Kidney (tissue), 14 donors: ENCODE results near the gene RUNX1. TPM values are rescaled to one million over a fixed set of nuclear protein-coding genes. Genes with fewer than 3 reads are reported as not detected.

Source experiments
- DNase-seq, 5 donors: peaks; one replicate each; pipeline ENCODE4 v3.0.0-alpha.2; 2013 to 2020
- FAIRE-seq: peaks from 2 replicates; lab custom pipeline; 2012; peaks lifted over from hg19 to GRCh38; lab: Jason Lieb, UNC
- H3K27ac ChIP-seq, 2 donors: one replicate each; pipeline ENCODE4 v1.7.0; 2013; ENCODE audit warnings: low read depth in 2 of 2, low read length in 2 of 2, inconsistent platforms in 1 of 2
- H3K27me3 ChIP-seq: one replicate; pipeline ENCODE4 v1.7.1; 2013; ENCODE audit warnings: low read length, inconsistent platforms; ENCODE audit not compliant: control insufficient read depth, insufficient read depth
- H3K36me3 ChIP-seq, 3 donors: one replicate each; pipeline versions ENCODE4 v1.7.0 to v1.7.1; 2013; ENCODE audit warnings: low read length in 3 of 3, control low read depth in 1 of 3, inconsistent platforms in 1 of 3; ENCODE audit not compliant: insufficient read depth in 3 of 3, control insufficient read depth in 2 of 3
- H3K4me1 ChIP-seq, 3 donors: one replicate each; pipeline versions ENCODE4 v1.7.0 to v1.7.1; 2013; ENCODE audit warnings: low read length in 3 of 3, inconsistent platforms in 1 of 3, low read depth in 1 of 3; ENCODE audit not compliant: control insufficient read depth in 2 of 3, insufficient read depth in 2 of 3
- H3K4me3 ChIP-seq, 3 donors: one replicate each; pipeline versions ENCODE4 v1.7.0 to v1.8.1; 2013; ENCODE audit warnings: low read length in 3 of 3, control low read depth in 1 of 3, inconsistent platforms in 1 of 3
- H3K9ac ChIP-seq, 3 donors: one replicate each; pipeline versions ENCODE4 v1.7.0 to v1.7.1; 2013; ENCODE audit warnings: low read length in 3 of 3, control low read depth in 1 of 3, inconsistent platforms in 1 of 3
- H3K9me3 ChIP-seq, 3 donors: one replicate each; pipeline versions ENCODE4 v1.7.0 to v1.7.1; 2013; ENCODE audit warnings: low read length in 3 of 3, control low read depth in 1 of 3, inconsistent platforms in 1 of 3; ENCODE audit not compliant: control insufficient read depth in 2 of 3, insufficient read depth in 1 of 3
- intact Hi-C: fragments of 100-400 bp; cut with DNase I; formaldehyde crosslinking; loops from one replicate; pipeline ENCODE4 v1.11.1; 2022
- polyA plus RNA-seq: library from polyadenylated mRNA; stranded (reverse); fragments of 350-450 nt; fragmentation: Illumina TruSeq; extraction: RNeasy Lipid Tissue Mini Kit (QIAGEN cat#74804); gene quantifications from one replicate; pipeline ENCODE4 v1.2.3, GENCODE V29; 2014; ENCODE audit warnings: low read depth, low replicate concordance; ENCODE audit not compliant: insufficient read depth
- total RNA-seq: library from RNA; stranded (reverse); fragmentation: NEBNext Ultra II Directional; extraction: Animal tissue kit (Norgen Biotek cat#: 25700); gene quantifications from one replicate; pipeline ENCODE4 v1.2.1, GENCODE V29; 2021
- TF ChIP-seq, protein P1 (sequence below): IDR thresholded peaks from 3 replicates; pipeline ENCODE4 v1.5.1; 2012; ENCODE audit warnings: mild to moderate bottlenecking, moderate library complexity, borderline replicate concordance; ENCODE audit not compliant: insufficient read depth; ENCODE audit errors: extremely low read depth
- donor health status: control.
- donor health status: control.
- donor health status: control.
- donor health status: control.
- donor health status: control.
- donor health status: DM: yes; HTN: yes; CAD: no.
- donor health status: Normal renal cell carcinoma (clear cell type).

The RUNX1 gene
- total and polyA plus RNA-seq, 2 donors from 2014 or later = 1.3 to 58.0 TPM

DNA sequence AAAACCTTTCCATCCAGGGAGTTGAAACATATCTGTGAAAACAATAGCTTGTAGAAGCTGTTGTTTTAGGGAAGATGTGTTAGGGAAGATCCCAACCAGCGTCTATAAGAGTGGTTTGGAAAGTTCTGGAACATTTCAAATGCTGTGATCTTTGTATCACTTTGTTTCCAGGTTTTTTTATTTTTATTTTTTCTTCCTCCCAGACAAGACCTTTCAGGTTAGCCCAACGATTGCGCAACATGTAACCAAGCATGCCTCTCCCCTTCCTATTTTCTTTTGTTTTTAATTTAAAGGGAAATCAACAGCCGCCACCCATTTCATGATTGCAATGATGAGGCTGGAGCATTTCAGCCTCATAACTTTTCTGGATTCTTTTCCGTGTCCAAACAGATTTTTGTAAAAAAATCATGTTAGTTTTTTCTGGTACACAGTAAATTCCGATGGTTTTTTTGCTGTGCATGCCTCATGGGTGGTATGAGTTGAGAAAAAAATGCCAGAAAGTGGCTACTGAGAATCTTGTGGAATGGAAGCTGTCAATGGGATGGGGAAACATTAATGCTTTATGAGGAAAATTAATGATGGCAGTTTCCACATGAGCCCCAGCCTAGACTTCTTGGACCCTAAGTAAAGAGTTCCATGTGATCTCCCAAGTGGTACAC lies 109.3 kb downstream of the RUNX1 start:
- no peak for FAIRE-seq
- H3K9ac ChIP-seq = no peak overlapping the region
- H3K27me3 ChIP-seq = no peaks in the 10 kb centered on the region
- no peak for DNase-seq
- no peak overlapping the region for H3K27ac ChIP-seq
- intact Hi-C loops = no loop called here
- H3K36me3 ChIP-seq = no peaks in the 10 kb centered on the region
- TF ChIP-seq, protein P1, sequence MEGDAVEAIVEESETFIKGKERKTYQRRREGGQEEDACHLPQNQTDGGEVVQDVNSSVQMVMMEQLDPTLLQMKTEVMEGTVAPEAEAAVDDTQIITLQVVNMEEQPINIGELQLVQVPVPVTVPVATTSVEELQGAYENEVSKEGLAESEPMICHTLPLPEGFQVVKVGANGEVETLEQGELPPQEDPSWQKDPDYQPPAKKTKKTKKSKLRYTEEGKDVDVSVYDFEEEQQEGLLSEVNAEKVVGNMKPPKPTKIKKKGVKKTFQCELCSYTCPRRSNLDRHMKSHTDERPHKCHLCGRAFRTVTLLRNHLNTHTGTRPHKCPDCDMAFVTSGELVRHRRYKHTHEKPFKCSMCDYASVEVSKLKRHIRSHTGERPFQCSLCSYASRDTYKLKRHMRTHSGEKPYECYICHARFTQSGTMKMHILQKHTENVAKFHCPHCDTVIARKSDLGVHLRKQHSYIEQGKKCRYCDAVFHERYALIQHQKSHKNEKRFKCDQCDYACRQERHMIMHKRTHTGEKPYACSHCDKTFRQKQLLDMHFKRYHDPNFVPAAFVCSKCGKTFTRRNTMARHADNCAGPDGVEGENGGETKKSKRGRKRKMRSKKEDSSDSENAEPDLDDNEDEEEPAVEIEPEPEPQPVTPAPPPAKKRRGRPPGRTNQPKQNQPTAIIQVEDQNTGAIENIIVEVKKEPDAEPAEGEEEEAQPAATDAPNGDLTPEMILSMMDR = no peak
- H3K9me3 ChIP-seq = no peaks in the 10 kb centered on the region
- H3K4me1 ChIP-seq = no peaks in the 10 kb centered on the region
- H3K4me3 ChIP-seq = no peak overlapping the region

GRCh38 chr21:34938089-34938764 lies 110.9 kb downstream of the RUNX1 start:
- no peak overlapping the region for H3K27ac ChIP-seq
- H3K9ac ChIP-seq = no peak overlapping the region
- FAIRE-seq (no peak), DNase-seq (no peak)
- no peaks in the 10 kb centered on the region for H3K27me3 ChIP-seq
- intact Hi-C loops = no loop called here
- no peak overlapping the region for H3K4me3 ChIP-seq
- no peaks in the 10 kb centered on the region for H3K9me3 ChIP-seq
- H3K4me1 ChIP-seq = no peaks in the 10 kb centered on the region
- no peaks in the 10 kb centered on the region for H3K36me3 ChIP-seq
- TF ChIP-seq, protein P1 = no peak

DNA sequence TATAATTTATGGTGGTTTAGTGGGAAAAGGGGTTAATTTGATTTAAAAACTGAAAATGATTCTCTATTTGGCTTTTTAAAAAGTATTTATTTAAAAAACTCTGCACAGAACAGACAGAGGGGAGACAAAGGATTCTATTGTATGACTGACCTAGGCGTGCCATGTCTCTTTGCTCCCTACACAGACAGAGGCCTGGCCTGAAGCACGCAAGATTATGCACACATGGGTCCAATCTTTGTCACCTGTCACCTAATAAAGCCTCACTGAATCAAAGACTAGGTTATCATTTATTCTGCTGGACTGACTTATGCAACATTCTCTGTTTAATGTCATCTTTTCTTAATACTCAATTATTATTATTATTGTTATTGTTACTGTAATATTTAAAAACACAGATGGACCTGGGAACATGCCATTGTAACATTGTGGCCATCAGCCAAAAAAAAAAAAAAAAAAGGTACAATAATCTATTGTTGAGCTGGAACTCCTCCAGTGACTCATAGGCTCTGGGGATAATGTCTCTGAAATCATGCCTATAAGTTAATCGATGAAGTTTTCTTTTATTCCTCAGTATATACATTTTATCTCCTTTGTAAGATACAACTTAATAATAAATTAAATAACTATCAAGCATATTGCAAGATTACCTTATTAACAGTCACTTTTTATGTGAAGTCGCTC lies 112.1 kb downstream of the RUNX1 start:
- TF ChIP-seq, protein P1 = no peak
- Histone ChIP-seq H3K9ac (no peak overlapping the region), H3K9me3 (no peaks in the 10 kb centered on the region), H3K27me3 (no peaks in the 10 kb centered on the region), H3K4me3 (no peak overlapping the region), H3K4me1 (no peaks in the 10 kb centered on the region), H3K36me3 (no peaks in the 10 kb centered on the region), H3K27ac (no peak overlapping the region)
- intact Hi-C loops = no loop called here
- DNase-seq (no peak), FAIRE-seq (no peak)
